ENCODE measurements around the gene PCDH9.
"Not testable (repeated sequence)": the region's sequence is repeated elsewhere in the genome, so short reads cannot be mapped to it uniquely, and the experiment has no call there.

Gene PCDH9

DNA sequence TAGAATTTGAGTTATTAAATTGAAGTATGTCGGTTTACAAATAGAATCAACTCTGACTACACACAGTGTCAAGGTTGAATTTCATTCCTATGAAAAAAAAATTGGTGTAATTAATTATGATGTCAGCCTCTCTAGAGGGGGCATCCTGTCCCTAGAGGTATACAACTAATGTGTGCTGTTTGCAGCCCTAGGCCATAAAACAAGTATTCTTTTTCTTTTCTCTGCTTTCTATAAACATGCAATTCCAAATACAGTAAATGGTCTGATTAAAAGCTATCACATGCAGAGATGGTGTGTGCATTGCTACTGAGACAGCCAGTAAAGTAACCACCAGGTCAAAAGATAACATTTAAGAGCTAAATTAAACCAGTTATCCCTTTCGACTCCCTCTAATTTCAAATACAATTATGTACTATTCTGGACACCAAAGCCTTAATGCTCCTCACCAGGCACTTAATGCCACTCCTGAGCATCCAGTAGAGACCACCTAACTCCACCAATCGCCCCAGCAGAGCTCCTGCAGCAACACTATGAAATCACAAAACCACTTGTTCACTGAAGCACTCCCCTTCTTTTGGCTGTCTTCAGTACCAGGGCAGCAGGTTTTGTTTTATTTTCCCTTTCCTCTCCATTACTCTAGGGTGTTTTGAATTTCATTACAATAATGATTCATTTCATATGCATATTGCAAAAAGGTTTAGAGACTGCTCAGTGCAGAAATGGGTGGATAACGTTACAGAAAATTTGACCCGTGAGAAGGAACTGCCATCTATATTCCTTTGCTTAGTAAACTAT is 426.9 kb downstream of the PCDH9 start:
- Histone ChIP-seq H3K36me3 (ENCODE audit: control insufficient read depth, insufficient read depth, low read length) (no peaks in the 10 kb centered on the region), H3K4me3 (ENCODE audit: low read length) (no peak overlapping the region), H3K4me1 (ENCODE audit: control insufficient read depth, insufficient read depth, low read length) (no peaks in the 10 kb centered on the region), H3K27ac (ENCODE audit: low read depth, low read length) (no peak overlapping the region), H3K27me3 (ENCODE audit: control insufficient read depth, insufficient read depth, low read length) (no peaks in the 10 kb centered on the region), H3K9ac (ENCODE audit: low read length) (no peak overlapping the region)

GRCh38 chr13:66795636-66796035 is 434.5 kb downstream of the PCDH9 start:
- Histone ChIP-seq H3K9ac (ENCODE audit: low read length) (no peak overlapping the region), H3K27me3 (ENCODE audit: control insufficient read depth, insufficient read depth, low read length) (no peaks in the 10 kb centered on the region), H3K27ac (ENCODE audit: low read depth, low read length) (no peak overlapping the region), H3K36me3 (ENCODE audit: control insufficient read depth, insufficient read depth, low read length) (no peaks in the 10 kb centered on the region), H3K4me3 (ENCODE audit: low read length) (no peak overlapping the region), H3K4me1 (ENCODE audit: control insufficient read depth, insufficient read depth, low read length) (no peaks in the 10 kb centered on the region)

GRCh38 chr13:66794340-66795031 is 435.6 kb downstream of the PCDH9 start:
- Histone ChIP-seq H3K9ac (ENCODE audit: low read length) (no peak overlapping the region), H3K27ac (ENCODE audit: low read depth, low read length) (no peak overlapping the region)

DNA sequence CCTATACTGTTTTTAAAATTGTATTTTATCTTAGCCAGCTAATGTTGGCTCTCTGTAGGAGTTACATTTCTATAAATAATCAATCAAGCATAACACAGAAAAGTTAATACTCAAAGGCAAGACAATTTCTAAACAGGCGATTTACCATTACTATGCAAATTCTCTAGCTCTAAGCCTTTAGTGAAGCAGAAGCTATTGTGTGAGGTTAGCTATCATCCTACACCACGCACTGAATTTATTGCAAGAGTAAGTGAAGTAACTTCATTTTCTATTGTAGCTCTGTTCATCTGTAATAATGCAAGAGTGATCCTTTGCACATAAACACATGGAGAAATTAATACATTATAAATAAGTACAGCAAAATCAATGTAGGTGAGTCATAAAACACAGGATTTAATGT is 439.3 kb downstream of the PCDH9 start:
- Histone ChIP-seq H3K4me3 (ENCODE audit: low read length) (no peak overlapping the region), H3K27me3 (ENCODE audit: control insufficient read depth, insufficient read depth, low read length) (no peaks in the 10 kb centered on the region), H3K9ac (ENCODE audit: low read length) (no peak overlapping the region), H3K27ac (ENCODE audit: low read depth, low read length) (no peak overlapping the region), H3K4me1 (ENCODE audit: control insufficient read depth, insufficient read depth, low read length) (no peaks in the 10 kb centered on the region), H3K36me3 (ENCODE audit: control insufficient read depth, insufficient read depth, low read length) (no peaks in the 10 kb centered on the region)

More at GRCh38 chr13:66794340-66795031, 435.6 kb downstream of the PCDH9 start:
- no peaks in the 10 kb centered on the region for H3K27me3 ChIP-seq (ENCODE audit: control insufficient read depth, insufficient read depth, low read length)
- no peaks in the 10 kb centered on the region for H3K4me1 ChIP-seq (ENCODE audit: control insufficient read depth, insufficient read depth, low read length)
- H3K36me3 ChIP-seq (ENCODE audit: control insufficient read depth, insufficient read depth, low read length), result no peaks in the 10 kb centered on the region
- no peak overlapping the region for H3K4me3 ChIP-seq (ENCODE audit: low read length)

DNA sequence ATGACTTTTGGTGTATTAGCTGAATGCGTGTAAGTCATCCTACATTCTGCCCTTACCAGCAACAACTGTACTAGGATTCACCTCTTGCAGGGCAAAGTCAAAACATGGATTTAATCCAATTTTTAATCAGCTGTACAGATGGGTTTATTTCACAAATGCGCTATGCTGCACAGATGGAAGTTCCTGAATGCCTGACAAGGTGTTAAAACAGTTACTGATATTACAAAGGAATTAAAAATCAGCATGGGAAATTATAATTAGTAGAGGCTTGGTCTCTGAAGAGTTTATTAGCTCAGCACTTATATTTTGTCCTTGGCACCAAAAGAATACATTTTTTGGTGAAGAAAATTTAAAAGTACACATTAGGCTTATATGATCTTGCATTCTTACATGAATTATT is 448.9 kb downstream of the PCDH9 start:
- Histone ChIP-seq H3K4me3 (ENCODE audit: low read length) (no peak overlapping the region), H3K4me1 (ENCODE audit: control insufficient read depth, insufficient read depth, low read length) (no peaks in the 10 kb centered on the region), H3K27me3 (ENCODE audit: control insufficient read depth, insufficient read depth, low read length) (no peaks in the 10 kb centered on the region), H3K36me3 (ENCODE audit: control insufficient read depth, insufficient read depth, low read length) (no peaks in the 10 kb centered on the region), H3K27ac (ENCODE audit: low read depth, low read length) (no peak overlapping the region), H3K9ac (ENCODE audit: low read length) (no peak overlapping the region)

DNA sequence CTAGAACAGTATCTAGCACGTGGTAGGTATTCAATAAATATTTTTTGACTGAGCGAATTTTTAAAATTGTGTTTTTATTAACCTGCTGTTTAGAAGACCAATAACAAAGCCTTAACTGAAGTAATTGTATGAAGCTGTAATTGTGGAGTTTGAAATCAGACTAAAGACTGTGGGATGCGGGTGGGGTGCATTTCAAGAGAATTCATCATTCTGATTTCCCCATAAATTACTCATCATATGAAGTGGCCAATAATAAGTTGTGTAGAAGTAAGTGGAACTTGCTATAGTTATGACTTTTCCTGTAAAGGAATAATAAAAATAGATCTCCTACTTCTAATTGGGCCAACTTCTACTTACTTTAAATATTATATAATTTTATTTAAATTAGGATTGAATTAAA is 449.3 kb downstream of the PCDH9 start:
- H3K4me1 ChIP-seq (ENCODE audit: control insufficient read depth, insufficient read depth, low read length), result no peaks in the 10 kb centered on the region
- no peak overlapping the region for H3K9ac ChIP-seq (ENCODE audit: low read length)
- H3K27ac ChIP-seq (ENCODE audit: low read depth, low read length), result no peak overlapping the region
- H3K4me3 ChIP-seq (ENCODE audit: low read length), result no peak overlapping the region
- H3K27me3 ChIP-seq (ENCODE audit: control insufficient read depth, insufficient read depth, low read length), result no peaks in the 10 kb centered on the region
- no peaks in the 10 kb centered on the region for H3K36me3 ChIP-seq (ENCODE audit: control insufficient read depth, insufficient read depth, low read length)

DNA sequence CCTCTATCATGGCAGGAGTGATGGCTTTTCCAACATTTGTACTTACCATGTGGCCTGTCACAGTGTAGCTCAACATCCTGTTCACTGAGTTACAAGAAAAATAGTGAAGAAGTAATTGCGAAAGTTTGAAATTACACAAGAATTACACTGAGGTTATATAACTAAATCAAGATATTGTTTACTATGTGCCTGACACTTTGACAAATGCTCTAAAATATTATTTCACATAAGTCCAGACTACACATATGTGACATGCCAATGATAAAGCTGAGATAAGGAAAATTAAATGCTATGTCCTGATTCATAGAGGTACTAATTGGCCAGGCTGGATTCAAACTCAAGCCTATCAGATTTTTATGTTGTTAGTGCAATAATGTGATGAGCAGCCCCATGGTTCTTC is 451.7 kb downstream of the PCDH9 start:
- Histone ChIP-seq H3K4me1 (ENCODE audit: control insufficient read depth, insufficient read depth, low read length) (no peaks in the 10 kb centered on the region), H3K27me3 (ENCODE audit: control insufficient read depth, insufficient read depth, low read length) (no peaks in the 10 kb centered on the region), H3K4me3 (ENCODE audit: low read length) (no peak overlapping the region), H3K36me3 (ENCODE audit: control insufficient read depth, insufficient read depth, low read length) (no peaks in the 10 kb centered on the region), H3K9ac (ENCODE audit: low read length) (no peak overlapping the region), H3K27ac (ENCODE audit: low read depth, low read length) (no peak overlapping the region)

DNA sequence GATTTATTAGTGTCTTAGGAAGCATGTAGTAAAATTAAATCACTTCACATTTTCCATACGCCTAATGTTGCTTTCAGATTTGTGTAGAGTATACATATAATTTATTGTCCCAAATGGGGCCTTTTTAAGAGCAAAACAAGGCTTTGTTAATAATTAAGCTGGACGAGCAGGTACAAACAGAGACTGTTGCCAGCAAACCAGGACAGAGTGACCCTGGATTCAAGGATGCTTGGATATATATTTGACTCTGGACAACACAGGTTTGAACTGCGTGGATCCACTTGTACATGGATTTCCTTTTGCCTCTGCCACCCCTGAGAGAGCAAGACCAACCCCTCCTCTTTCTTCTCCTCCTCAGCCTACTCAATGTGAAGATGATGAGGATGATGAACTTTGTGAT is 454.9 kb downstream of the PCDH9 start:
- Histone ChIP-seq H3K36me3 (ENCODE audit: control insufficient read depth, insufficient read depth, low read length) (no peaks in the 10 kb centered on the region), H3K9ac (ENCODE audit: low read length) (no peak overlapping the region), H3K4me3 (ENCODE audit: low read length) (no peak overlapping the region), H3K4me1 (ENCODE audit: control insufficient read depth, insufficient read depth, low read length) (no peaks in the 10 kb centered on the region), H3K27me3 (ENCODE audit: control insufficient read depth, insufficient read depth, low read length) (no peaks in the 10 kb centered on the region), H3K27ac (ENCODE audit: low read depth, low read length) (no peak overlapping the region)

GRCh38 chr13:66774046-66774445 is 456.1 kb downstream of the PCDH9 start:
- Histone ChIP-seq H3K36me3 (ENCODE audit: control insufficient read depth, insufficient read depth, low read length) (no peaks in the 10 kb centered on the region), H3K9ac (ENCODE audit: low read length) (no peak overlapping the region), H3K4me1 (ENCODE audit: control insufficient read depth, insufficient read depth, low read length) (no peaks in the 10 kb centered on the region), H3K4me3 (ENCODE audit: low read length) (no peak overlapping the region), H3K27ac (ENCODE audit: low read depth, low read length) (no peak overlapping the region), H3K27me3 (ENCODE audit: control insufficient read depth, insufficient read depth, low read length) (no peaks in the 10 kb centered on the region)

- Histone ChIP-seq H3K4me3 (ENCODE audit: low read length) (no peak overlapping the region), H3K36me3 (ENCODE audit: control insufficient read depth, insufficient read depth, low read length) (no peaks in the 10 kb centered on the region), H3K4me1 (ENCODE audit: control insufficient read depth, insufficient read depth, low read length) (no peaks in the 10 kb centered on the region), H3K9ac (ENCODE audit: low read length) (no peak overlapping the region), H3K27ac (ENCODE audit: low read depth, low read length) (no peak overlapping the region), H3K27me3 (ENCODE audit: control insufficient read depth, insufficient read depth, low read length) (no peaks in the 10 kb centered on the region)
These were observed 464.6 kb downstream of the PCDH9 start for GRCh38 chr13:66765559-66765958.

GRCh38 chr13:66760678-66761077 is 469.5 kb downstream of the PCDH9 start:
- not testable (repeated sequence) for H3K9ac ChIP-seq (ENCODE audit: low read length); H3K27me3 ChIP-seq (ENCODE audit: control insufficient read depth, insufficient read depth, low read length); H3K4me3 ChIP-seq (ENCODE audit: low read length); H3K27ac ChIP-seq (ENCODE audit: low read depth, low read length); H3K36me3 ChIP-seq (ENCODE audit: control insufficient read depth, insufficient read depth, low read length); H3K4me1 ChIP-seq (ENCODE audit: control insufficient read depth, insufficient read depth, low read length)

- H3K27me3 ChIP-seq (ENCODE audit: control insufficient read depth, insufficient read depth, low read length), result no peaks in the 10 kb centered on the region
- H3K36me3 ChIP-seq (ENCODE audit: control insufficient read depth, insufficient read depth, low read length), result no peaks in the 10 kb centered on the region
- no peak overlapping the region for H3K9ac ChIP-seq (ENCODE audit: low read length)
- no peak overlapping the region for H3K27ac ChIP-seq (ENCODE audit: low read depth, low read length)
- no peak overlapping the region for H3K4me3 ChIP-seq (ENCODE audit: low read length)
- no peaks in the 10 kb centered on the region for H3K4me1 ChIP-seq (ENCODE audit: control insufficient read depth, insufficient read depth, low read length)
These were observed 470.2 kb downstream of the PCDH9 start for GRCh38 chr13:66759919-66760318.

- Histone ChIP-seq H3K27ac (ENCODE audit: low read depth, low read length) (no peak overlapping the region), H3K27me3 (ENCODE audit: control insufficient read depth, insufficient read depth, low read length) (no peaks in the 10 kb centered on the region), H3K4me1 (ENCODE audit: control insufficient read depth, insufficient read depth, low read length) (no peaks in the 10 kb centered on the region), H3K4me3 (ENCODE audit: low read length) (no peak overlapping the region), H3K36me3 (ENCODE audit: control insufficient read depth, insufficient read depth, low read length) (no peaks in the 10 kb centered on the region), H3K9ac (ENCODE audit: low read length) (no peak overlapping the region)
These were observed 478.4 kb downstream of the PCDH9 start for GRCh38 chr13:66751691-66752090.
